GM21717 (cell line): ENCODE results near the gene AARS2.
A peak's percentile ranks its signal among the peaks of the same experiment; 100 is the strongest.

Experiments used
- ATAC-seq: cut with Tn5 transposase; IDR thresholded peaks from one replicate; pipeline ENCODE4 v1.9.1; 2021; ENCODE audit warnings: mild to moderate bottlenecking, moderate library complexity; ENCODE audit not compliant: unreplicated experiment

AARS2 gene

GRCh38 chr6:44277763-44278162 lies 35.4 kb downstream of the AARS2 start:
- ATAC-seq = no peak

DNA sequence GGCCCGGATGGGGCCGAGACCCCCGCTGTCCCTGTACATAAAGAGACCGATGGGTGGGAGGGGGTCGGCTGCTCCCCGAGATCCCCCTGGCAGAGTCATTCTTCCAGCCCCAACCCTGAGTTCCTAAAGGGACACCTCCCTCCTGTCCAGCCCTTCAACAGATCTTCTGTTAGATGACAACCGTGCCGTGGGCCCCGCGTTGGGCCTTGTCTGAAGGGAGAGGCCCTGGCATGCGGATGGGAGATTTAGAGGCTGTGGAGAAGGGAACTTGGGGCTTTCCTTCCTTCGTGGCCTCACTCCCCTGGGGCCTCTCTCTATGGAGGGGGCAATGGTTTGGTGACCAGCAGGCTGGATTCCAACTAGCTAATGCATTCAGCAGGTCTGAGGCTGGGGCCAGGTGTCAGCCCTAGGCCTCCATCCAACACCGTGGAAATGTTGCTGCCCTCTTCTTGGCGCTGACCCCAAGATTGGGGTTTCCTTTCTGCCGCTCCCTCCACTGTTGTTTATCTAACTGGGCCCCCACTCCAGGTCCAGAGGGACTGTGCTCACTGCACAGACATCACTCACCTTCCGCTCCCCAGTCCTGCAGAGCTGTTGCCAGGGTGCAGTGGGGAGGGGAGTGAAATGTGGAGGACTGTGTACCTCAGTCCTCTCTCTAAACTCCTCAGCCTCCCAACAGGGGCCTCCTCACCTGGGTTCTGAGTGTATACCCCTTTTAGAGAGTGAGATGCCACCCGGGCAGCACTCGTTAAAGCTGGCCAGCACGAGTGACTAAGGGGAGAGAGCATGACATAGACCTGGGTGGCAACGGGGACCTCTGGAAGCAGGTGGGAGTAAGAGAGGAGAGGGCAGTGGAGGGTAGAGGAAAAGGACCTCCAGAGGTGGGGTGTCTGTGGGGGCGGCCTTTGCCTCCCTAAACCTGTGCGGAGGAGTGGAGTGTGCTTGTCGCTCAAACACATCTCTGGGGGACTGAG lies 36.2 kb downstream of the AARS2 start:
- no peak for ATAC-seq

GRCh38 chr6:44275749-44276648 lies 37.1 kb downstream of the AARS2 start:
- no peak for ATAC-seq

GRCh38 chr6:44275271-44275748 lies 37.8 kb downstream of the AARS2 start:
- no peak for ATAC-seq

DNA sequence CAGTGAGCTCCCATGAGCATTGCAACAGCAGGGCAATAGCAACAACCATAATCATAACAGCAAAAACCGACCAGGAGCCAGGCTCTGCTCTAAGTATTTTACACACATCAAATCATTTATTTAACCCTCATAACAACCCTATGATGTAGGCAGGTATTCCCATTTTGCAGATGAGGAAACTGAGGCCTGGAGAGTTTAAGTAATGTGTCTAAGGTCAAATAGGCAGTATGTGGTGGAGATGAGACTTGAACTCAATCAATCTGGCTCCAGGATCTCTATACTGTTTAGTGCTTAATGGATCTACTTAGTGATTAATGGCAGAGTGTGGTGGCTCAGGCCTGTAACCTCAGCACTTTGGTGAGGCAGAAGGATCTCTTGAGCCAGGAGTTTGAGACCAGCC lies 39.5 kb downstream of the AARS2 start:
- ATAC-seq = no peak

DNA sequence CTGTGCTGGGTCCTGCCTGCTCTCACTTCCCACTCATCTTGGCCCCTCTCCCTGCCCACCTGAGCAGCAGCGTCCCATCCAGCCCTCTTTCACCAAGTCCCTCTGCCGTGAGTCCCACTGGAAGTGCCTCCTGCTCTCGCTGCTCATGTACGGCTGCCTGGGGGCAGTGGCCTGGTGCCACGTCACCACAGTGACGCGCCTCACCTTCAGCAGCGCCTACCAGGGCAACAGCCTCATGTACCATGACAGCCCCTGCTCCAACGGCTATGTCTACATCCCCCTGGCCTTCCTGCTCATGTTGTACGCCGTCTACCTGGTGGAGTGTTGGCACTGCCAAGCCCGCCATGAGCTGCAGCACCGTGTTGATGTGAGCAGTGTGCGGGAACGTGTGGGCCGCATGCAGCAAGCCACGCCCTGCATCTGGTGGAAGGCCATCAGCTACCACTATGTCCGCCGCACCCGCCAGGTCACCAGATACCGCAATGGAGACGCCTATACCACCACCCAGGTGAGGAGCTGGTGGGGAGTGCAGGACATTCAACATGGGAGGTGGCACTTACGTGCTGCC lies 40.1 kb downstream of the AARS2 start:
- no peak for ATAC-seq

DNA sequence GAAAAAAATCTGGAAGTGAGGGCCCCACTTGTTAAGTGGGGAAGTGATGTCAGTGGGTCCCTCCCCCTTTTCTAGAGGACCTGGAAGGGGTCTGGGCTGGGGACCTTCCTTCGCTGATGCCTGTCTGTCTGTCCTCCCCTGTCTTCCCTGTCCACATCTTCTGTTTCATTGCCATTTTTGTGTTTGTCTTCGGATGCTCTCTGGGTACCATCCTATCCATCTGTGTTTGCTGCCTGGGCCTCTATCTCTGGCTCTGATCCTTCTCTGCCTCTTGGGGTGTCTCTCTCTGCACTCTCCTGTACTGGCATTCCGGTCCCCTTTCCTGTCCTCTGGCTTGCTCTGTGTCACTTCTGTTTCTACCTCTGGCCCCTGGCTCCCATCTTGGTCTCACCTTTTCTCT lies 40.6 kb downstream of the AARS2 start:
- ATAC-seq = no peak

GRCh38 chr6:44271914-44272313 lies 41.2 kb downstream of the AARS2 start:
- no peak for ATAC-seq

DNA sequence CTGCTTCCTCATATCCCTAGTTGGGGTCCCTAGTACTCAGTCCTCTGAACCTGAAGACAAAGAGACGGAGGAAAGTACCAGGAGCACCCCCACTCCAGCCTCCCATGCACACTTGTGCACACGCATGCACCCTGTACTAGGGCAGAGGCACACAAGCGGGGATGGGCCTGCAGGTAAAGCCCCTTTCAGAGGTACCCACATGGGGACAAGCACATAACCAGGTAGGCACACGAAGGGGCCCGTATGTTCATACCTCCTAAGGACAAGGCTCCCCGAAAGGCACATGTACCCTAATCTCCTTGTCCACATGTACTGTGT lies 41.8 kb downstream of the AARS2 start:
- no peak for ATAC-seq

- ATAC-seq = no peak
These were observed 42.4 kb downstream of the AARS2 start for GRCh38 chr6:44270526-44271405.

DNA sequence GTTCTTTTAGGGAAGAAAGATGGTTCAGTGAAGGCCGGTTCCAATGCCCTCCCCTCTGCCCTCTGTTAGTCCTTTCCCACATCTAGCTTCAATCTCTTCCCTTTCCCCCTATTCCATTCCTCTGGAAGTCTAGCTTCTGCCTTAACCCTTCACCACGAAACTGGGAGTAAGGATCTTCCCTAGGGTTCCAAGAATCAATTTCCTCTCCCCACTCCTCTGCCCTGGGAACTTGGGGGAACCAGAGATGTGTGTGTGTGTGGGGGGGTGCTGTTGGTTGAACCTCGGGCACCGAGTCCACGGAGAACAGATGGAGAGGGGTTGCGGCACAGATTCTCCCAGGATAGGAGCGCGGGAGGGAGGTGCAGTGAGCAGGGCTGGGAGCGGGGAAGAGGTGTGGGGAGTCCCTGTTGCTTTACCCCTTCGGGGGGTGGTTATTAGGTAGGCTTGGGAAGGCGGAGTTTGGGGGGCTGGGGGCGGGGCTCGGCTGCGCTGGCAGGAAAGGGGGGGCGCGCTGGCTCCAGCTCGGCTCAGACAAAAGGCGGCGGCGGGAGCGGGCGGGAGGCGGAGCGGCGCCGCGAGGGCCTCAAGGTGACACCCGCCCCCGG lies 43.1 kb downstream of the AARS2 start, which contains the start of gene TMEM151B:
TMEM151B (plus strand) TSS at position 530 of the 605 bp plus-strand sequence. CDS start 293 bp downstream, outside the sequence.
- no peak for ATAC-seq

DNA sequence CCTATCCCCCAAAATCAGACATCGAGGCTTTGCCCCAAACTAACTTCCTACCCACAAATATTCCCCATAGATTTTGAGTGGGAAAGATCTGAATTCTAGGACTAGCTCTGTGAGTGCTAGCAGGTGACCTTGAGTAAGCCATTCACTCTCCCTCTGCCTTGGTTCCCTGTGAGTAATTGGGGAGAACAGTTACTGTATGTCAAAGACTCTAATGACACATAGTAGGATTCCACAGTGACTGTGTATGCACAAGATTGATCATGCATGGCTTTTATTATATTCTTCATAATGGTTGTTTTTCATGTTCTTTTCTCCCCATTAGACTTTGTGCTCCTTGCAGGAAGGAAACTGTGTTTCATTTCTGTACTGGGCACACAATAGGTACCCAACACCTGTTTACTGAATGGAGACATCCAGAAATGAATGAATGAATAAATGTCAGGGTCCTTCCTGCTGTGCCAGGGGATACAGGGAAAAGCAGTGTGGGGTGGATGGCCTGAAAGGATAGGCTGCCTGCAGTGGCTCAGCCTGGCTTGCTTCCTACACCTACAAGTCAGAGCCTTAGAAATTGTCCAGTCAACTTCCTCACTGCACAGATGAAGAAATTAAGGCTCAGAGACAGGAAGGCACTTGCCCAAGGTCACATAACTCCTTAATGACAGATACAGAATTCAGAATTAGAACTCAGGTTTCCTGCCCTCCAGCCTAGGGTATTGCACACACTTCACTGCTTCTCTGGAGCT lies 43.8 kb downstream of the AARS2 start:
- ATAC-seq = no peak

- no peak for ATAC-seq
These were observed 45.0 kb downstream of the AARS2 start for GRCh38 chr6:44268095-44268628.

GRCh38 chr6:44267252-44267651 lies 45.9 kb downstream of the AARS2 start:
- ATAC-seq = no peak

- peak; percentile 26 for ATAC-seq
These were observed 46.8 kb downstream of the AARS2 start for GRCh38 chr6:44266347-44266746.

DNA sequence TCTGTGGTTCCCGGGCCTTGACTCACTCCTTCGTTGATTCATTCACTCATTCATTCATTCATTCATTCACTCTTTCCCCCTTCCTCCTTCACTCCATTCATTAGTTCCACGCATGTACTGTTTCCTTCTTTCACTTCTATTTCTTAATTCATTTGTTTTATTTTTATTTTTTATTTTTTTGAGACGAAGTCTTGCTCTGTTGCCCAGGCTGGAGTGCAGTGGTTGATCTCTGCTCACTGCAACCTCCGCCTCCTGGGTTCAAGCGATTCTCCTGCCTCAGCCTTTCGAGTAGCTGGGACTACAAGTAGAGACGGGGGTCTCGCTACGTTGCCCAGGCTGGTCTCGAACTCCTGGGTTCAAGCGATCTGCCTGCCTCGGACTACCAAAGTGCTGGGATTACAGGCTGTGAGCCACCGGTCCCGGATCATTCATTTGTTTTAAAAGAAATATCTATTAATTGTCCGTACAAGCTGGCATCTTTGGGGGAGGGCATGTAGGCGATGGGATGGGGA lies 47.4 kb downstream of the AARS2 start:
- ATAC-seq = no peak

DNA sequence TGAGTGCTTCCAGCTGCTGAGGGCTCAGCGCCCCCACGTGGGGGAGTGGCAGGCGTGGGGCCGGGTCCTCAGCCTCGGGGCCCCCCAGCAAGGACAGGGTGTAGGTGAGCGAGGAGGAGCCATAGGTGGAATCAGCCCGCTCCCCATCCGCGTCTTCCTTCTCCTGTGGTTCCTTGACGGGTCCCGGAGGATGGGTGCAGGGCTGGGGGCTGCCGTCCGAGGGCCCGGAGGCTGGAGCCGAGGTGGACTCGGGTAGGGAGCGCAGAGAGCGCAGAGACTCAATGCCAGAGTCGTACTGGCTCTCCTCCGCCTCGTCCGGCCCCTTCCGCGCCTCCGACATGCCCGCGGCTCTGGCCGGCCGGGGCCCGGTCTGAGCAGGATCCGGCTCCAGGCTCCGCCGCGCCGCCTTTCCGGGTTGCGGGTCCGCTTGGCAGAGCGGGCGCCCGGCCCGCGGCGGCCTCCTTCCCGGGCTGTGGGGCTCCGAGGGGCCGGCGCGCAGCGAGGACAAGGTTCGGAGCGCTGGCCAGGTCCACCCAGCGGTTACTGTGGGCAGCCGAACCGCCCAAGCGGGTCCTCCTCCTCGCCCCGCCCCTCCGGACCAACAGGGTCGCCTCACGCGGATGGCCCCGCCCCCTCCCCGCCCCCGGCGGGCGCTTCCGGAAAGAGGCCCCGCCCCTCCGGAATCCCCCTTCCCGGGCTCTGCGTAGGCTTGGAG lies 48.0 kb downstream of the AARS2 start, which contains the start of gene NFKBIE:
NFKBIE (minus strand) TSS at position 545 of the 715 bp plus-strand sequence; CDS start at position 340, 205 bp downstream.
- ATAC-seq = peak; percentile 31
